Astrocyte (in vitro differentiated cells and primary cell): ENCODE data around the gene C12orf57. TPM values are rescaled to one million over a fixed set of nuclear protein-coding genes. Genes with fewer than 3 reads are reported as not detected.

ENCODE experiments used
- DNase-seq: peaks from one replicate; pipeline ENCODE4 v3.0.0-alpha.2; 2010; ENCODE audit warnings: low read depth
- FAIRE-seq: peaks from 2 replicates; lab custom pipeline; 2011; peaks lifted over from hg19 to GRCh38; lab: Jason Lieb, UNC
- H2AFZ ChIP-seq: 2 replicates; pipeline ENCODE4 v1.6.0; 2012; ENCODE audit warnings: low read depth, low read length, inconsistent platforms
- H3K27ac ChIP-seq: 2 replicates; pipeline ENCODE4 v1.5.1; 2011; ENCODE audit warnings: low read depth, low read length, inconsistent platforms
- H3K27me3 ChIP-seq: 2 replicates; pipeline ENCODE4 v1.6.0; 2011; ENCODE audit warnings: low read length, inconsistent platforms; ENCODE audit not compliant: insufficient read depth
- H3K36me3 ChIP-seq: 2 replicates; pipeline ENCODE4 v1.5.1; 2011; ENCODE audit warnings: low read length, inconsistent platforms; ENCODE audit not compliant: insufficient read depth
- H3K4me1 ChIP-seq: 2 replicates; pipeline ENCODE4 v1.5.1; 2011; ENCODE audit warnings: low read length, inconsistent platforms; ENCODE audit not compliant: insufficient read depth
- H3K4me2 ChIP-seq: 2 replicates; pipeline ENCODE4 v1.6.0; 2012; ENCODE audit warnings: low read length, inconsistent platforms
- H3K4me3 ChIP-seq: 2 replicates; pipeline ENCODE4 v1.5.1; 2011; ENCODE audit warnings: low read depth, mild to moderate bottlenecking, low read length, inconsistent platforms; ENCODE audit not compliant: insufficient read depth
- H3K79me2 ChIP-seq: 2 replicates; pipeline ENCODE4 v1.6.0; 2012; ENCODE audit warnings: mild to moderate bottlenecking, low read length, inconsistent platforms; ENCODE audit not compliant: insufficient read depth
- H3K9ac ChIP-seq: 2 replicates; pipeline ENCODE4 v1.6.0; 2012; ENCODE audit warnings: mild to moderate bottlenecking, low read length, inconsistent platforms
- H3K9me3 ChIP-seq: 2 replicates; pipeline ENCODE4 v1.5.1; 2012; ENCODE audit warnings: low read depth, mild to moderate bottlenecking, low read length, inconsistent platforms; ENCODE audit not compliant: insufficient read depth
- H4K20me1 ChIP-seq: 2 replicates; pipeline ENCODE4 v1.6.0; 2012; ENCODE audit warnings: low read length, inconsistent platforms; ENCODE audit not compliant: insufficient read depth
- H3K27ac Mint-ChIP-seq: one replicate; pipeline ENCODE4 v1.8.0; 2021; ENCODE audit warnings: mild to moderate bottlenecking, mixed read lengths; ENCODE audit not compliant: unreplicated experiment
- H3K27me3 Mint-ChIP-seq: one replicate; pipeline ENCODE4 v1.8.0; 2021; ENCODE audit warnings: low read depth, mixed read lengths; ENCODE audit not compliant: unreplicated experiment
- H3K36me3 Mint-ChIP-seq: one replicate; pipeline ENCODE4 v1.8.0; 2021; ENCODE audit warnings: low read depth, mixed read lengths; ENCODE audit not compliant: unreplicated experiment
- H3K4me1 Mint-ChIP-seq: one replicate; pipeline ENCODE4 v1.8.0; 2021; ENCODE audit warnings: low read depth, mixed read lengths; ENCODE audit not compliant: unreplicated experiment
- H3K4me3 Mint-ChIP-seq: one replicate; pipeline ENCODE4 v1.8.0; 2021; ENCODE audit warnings: mild to moderate bottlenecking, moderate library complexity, mixed read lengths; ENCODE audit not compliant: unreplicated experiment
- H3K9me3 Mint-ChIP-seq: one replicate; pipeline ENCODE4 v1.8.0; 2021; ENCODE audit warnings: mild to moderate bottlenecking, mixed read lengths; ENCODE audit not compliant: unreplicated experiment
- CTCF ChIP-seq: IDR thresholded peaks from 2 replicates; pipeline ENCODE4 v1.5.1; 2011; ENCODE audit warnings: low read depth, mild to moderate bottlenecking, inconsistent platforms, low read length, moderate library complexity; ENCODE audit not compliant: insufficient read depth
- EZH2 ChIP-seq: IDR thresholded peaks from 2 replicates; pipeline ENCODE4 v1.6.1; 2012; ENCODE audit warnings: mild to moderate bottlenecking, low read length, inconsistent platforms; ENCODE audit not compliant: insufficient read depth
- total RNA-seq: library from RNA; stranded (reverse); gene quantifications from 2 replicates; pipeline ENCODE4 v1.2.1, GENCODE V29; 2021

Gene C12orf57
- total RNA-seq, 1 donor from 2014 or later = 117 TPM

- TF ChIP-seq EZH2 = no peak
- Mint-ChIP-seq H3K36me3 (peaks cover 2% of the 10 kb centered on the region), H3K27ac (peak overlapping the region; percentile 58), H3K27me3 (peaks cover 4% of the 10 kb centered on the region), H3K9me3 (no peaks in the 10 kb centered on the region), H3K4me1 (peaks cover 21% of the 10 kb centered on the region), H3K4me3 (no peak overlapping the region)
- Histone ChIP-seq H4K20me1 (no peaks in the 10 kb centered on the region), H3K4me1 (peaks cover 19% of the 10 kb centered on the region), H3K27ac (no peak overlapping the region), H3K9me3 (no peaks in the 10 kb centered on the region), H3K4me3 (no peak overlapping the region), H3K4me2 (no peak overlapping the region), H3K36me3 (no peaks in the 10 kb centered on the region), H3K9ac (no peak overlapping the region), H3K27me3 (no peaks in the 10 kb centered on the region), H3K79me2 (no peaks in the 10 kb centered on the region), H2AFZ (peak overlapping the region; percentile 47)
- FAIRE-seq = no peak
- no peak for DNase-seq
These were observed 15.4 kb downstream of the C12orf57 start for GRCh38 chr12:6959058-6959804.

GRCh38 chr12:6959805-6960592, 16.2 kb downstream of the C12orf57 start:
- Mint-ChIP-seq H3K9me3 (no peaks in the 10 kb centered on the region), H3K27ac (no peak overlapping the region), H3K27me3 (peaks cover 4% of the 10 kb centered on the region), H3K36me3 (peaks cover 2% of the 10 kb centered on the region), H3K4me1 (peaks cover 23% of the 10 kb centered on the region), H3K4me3 (no peak overlapping the region)
- Histone ChIP-seq H2AFZ (no peak overlapping the region), H3K36me3 (no peaks in the 10 kb centered on the region), H3K4me3 (no peak overlapping the region), H4K20me1 (no peaks in the 10 kb centered on the region), H3K27ac (no peak overlapping the region), H3K4me1 (peaks cover 19% of the 10 kb centered on the region), H3K79me2 (no peaks in the 10 kb centered on the region), H3K9ac (no peak overlapping the region), H3K9me3 (no peaks in the 10 kb centered on the region), H3K27me3 (no peaks in the 10 kb centered on the region), H3K4me2 (no peak overlapping the region)
- no peak for DNase-seq
- no peak for FAIRE-seq
- no peak for TF ChIP-seq CTCF
- no peak for TF ChIP-seq EZH2

GRCh38 chr12:6960593-6961277, 16.9 kb downstream of the C12orf57 start:
- no peak overlapping the region for H3K27ac ChIP-seq
- no peak overlapping the region for H3K4me3 Mint-ChIP-seq
- peaks cover 8% of the 10 kb centered on the region for H3K36me3 Mint-ChIP-seq
- H3K9me3 ChIP-seq = no peaks in the 10 kb centered on the region
- H3K79me2 ChIP-seq = no peaks in the 10 kb centered on the region
- DNase-seq (peak; percentile 16), FAIRE-seq (no peak)
- H3K9ac ChIP-seq = peak overlapping the region; percentile 66
- H3K36me3 ChIP-seq = peaks cover 6% of the 10 kb centered on the region
- H3K4me1 ChIP-seq = peaks cover 19% of the 10 kb centered on the region
- peak overlapping the region; percentile 78 for H3K4me2 ChIP-seq
- H3K4me1 Mint-ChIP-seq = peaks cover 23% of the 10 kb centered on the region
- H3K27me3 Mint-ChIP-seq = peaks cover 4% of the 10 kb centered on the region
- no peak overlapping the region for H3K4me3 ChIP-seq
- H3K27me3 ChIP-seq = no peaks in the 10 kb centered on the region
- H4K20me1 ChIP-seq = no peaks in the 10 kb centered on the region
- no peak overlapping the region for H3K27ac Mint-ChIP-seq
- TF ChIP-seq EZH2 (no peak), CTCF (no peak)
- H3K9me3 Mint-ChIP-seq = no peaks in the 10 kb centered on the region
- H2AFZ ChIP-seq = peak overlapping the region; percentile 89
